HG02642 (cell line): Measurements from ENCODE around the gene C1QTNF5.

Experiments
- ATAC-seq: cut with Tn5 transposase; IDR thresholded peaks from one replicate; pipeline ENCODE4 v1.9.1; 2021; ENCODE audit warnings: mild to moderate bottlenecking; ENCODE audit not compliant: unreplicated experiment, poor library complexity

The C1QTNF5 gene

GRCh38 chr11:119373059-119373920 lies 32.6 kb upstream of the C1QTNF5 start:
- ATAC-seq = no peak

GRCh38 chr11:119372260-119373058 lies 31.8 kb upstream of the C1QTNF5 start:
- ATAC-seq = no peak

GRCh38 chr11:119371778-119372182 lies 31.1 kb upstream of the C1QTNF5 start:
- ATAC-seq = no peak

GRCh38 chr11:119371067-119371601 lies 30.5 kb upstream of the C1QTNF5 start:
- ATAC-seq = no peak

- ATAC-seq = no peak
Observed at GRCh38 chr11:119370486-119371046, 29.9 kb upstream of the C1QTNF5 start.

- no peak for ATAC-seq
Observed at GRCh38 chr11:119369132-119369925, 28.6 kb upstream of the C1QTNF5 start.

GRCh38 chr11:119368121-119369034 lies 27.7 kb upstream of the C1QTNF5 start:
- no peak for ATAC-seq

GRCh38 chr11:119367661-119368120 lies 27.0 kb upstream of the C1QTNF5 start:
- ATAC-seq = no peak

GRCh38 chr11:119366690-119367620 lies 26.3 kb upstream of the C1QTNF5 start:
- ATAC-seq = no peak

GRCh38 chr11:119365071-119365591 lies 24.4 kb upstream of the C1QTNF5 start:
- ATAC-seq = no peak

- peak; percentile 44 for ATAC-seq
Observed at GRCh38 chr11:119363851-119364590, 23.3 kb upstream of the C1QTNF5 start.

- ATAC-seq = no peak
Observed at GRCh38 chr11:119363081-119363850, 22.6 kb upstream of the C1QTNF5 start.

- no peak for ATAC-seq
Observed at GRCh38 chr11:119362741-119363080, 22.0 kb upstream of the C1QTNF5 start.

GRCh38 chr11:119361941-119362725 lies 21.4 kb upstream of the C1QTNF5 start:
- ATAC-seq = no peak

- no peak for ATAC-seq
Observed at GRCh38 chr11:119361056-119361787, 20.5 kb upstream of the C1QTNF5 start.
